Gastrocnemius medialis (tissue), 4 donors: ENCODE measurements around the gene NEXMIF. TPM values are rescaled to one million over a fixed set of nuclear protein-coding genes. Genes with fewer than 3 reads are reported as not detected.

Source experiments
- ATAC-seq, 2 donors: fragments of 150-250 bp; one replicate each; pipeline ENCODE4 v1.9.1; 2016
- DNase-seq, 2 donors: peaks; one replicate each; pipeline ENCODE4 v3.0.0-alpha.2; 2019
- H3K27ac ChIP-seq, 4 donors: fragments of 200-600 bp; sonication (generic); 1 replicate in 1 of 4; 2 replicates in 3 of 4; pipeline ENCODE4 v1.5.1; 2016 to 2018; ENCODE audit warnings: mild to moderate bottlenecking in 2 of 4, moderate library complexity in 1 of 4
- H3K27me3 ChIP-seq, 3 donors: fragments of 200-600 bp; sonication (generic) in 2 of 3; 1 replicate in 1 of 3; 2 replicates in 2 of 3; pipeline versions ENCODE4 v1.5.1 to v1.6.0; 2016 to 2019; ENCODE audit warnings: mild to moderate bottlenecking in 1 of 3, moderate library complexity in 1 of 3
- H3K36me3 ChIP-seq, 2 donors: fragments of 200-600 bp; sonication (generic) in 1 of 2; one replicate each; pipeline ENCODE4 v1.5.1; 2017 to 2018
- H3K4me1 ChIP-seq, 2 donors: fragments of 200-600 bp; sonication (generic) in 1 of 2; one replicate each; pipeline ENCODE4 v1.5.1; 2016 to 2017; ENCODE audit warnings: mild to moderate bottlenecking in 2 of 2
- H3K4me3 ChIP-seq, 4 donors: fragments of 200-600 bp; sonication (generic) in 3 of 4; 1 replicate in 1 of 4; 2 replicates in 3 of 4; pipeline ENCODE4 v1.5.1; 2016 to 2019; ENCODE audit warnings: mild to moderate bottlenecking in 2 of 4
- H3K9me3 ChIP-seq, 3 donors: fragments of 200-600 bp; sonication (generic) in 2 of 3; 1 replicate in 1 of 3; 2 replicates in 2 of 3; pipeline ENCODE4 v1.5.1; 2016 to 2019
- CTCF ChIP-seq, 5 experiments: fragments of 450-650 bp in 3 of 5; fragments of 200-600 bp in 2 of 5; sonication (generic) in 2 of 5; IDR thresholded peaks in 4 of 5; conservative IDR thresholded peaks in 1 of 5; 1 replicate in 4 of 5; 2 replicates in 1 of 5; pipeline ENCODE4 v1.5.1; 2016 to 2019; ENCODE audit warnings: antibody characterized with exemption in 5 of 5, mild to moderate bottlenecking in 3 of 5, moderate library complexity in 3 of 5
- POLR2A ChIP-seq, 2 donors: fragments of 450-650 bp; IDR thresholded peaks; one replicate each; pipeline ENCODE4 v1.6.1; 2017; ENCODE audit warnings: antibody characterized with exemption in 2 of 2, mild to moderate bottlenecking in 2 of 2, moderate library complexity in 2 of 2
- in situ Hi-C, 4 donors: fragments of 200-750 bp; cut with MboI; loops; one replicate each; pipeline versions ENCODE4 v1.15.0 to v1.8.0; 2017; ENCODE audit warnings: low sequenced_read_pairs in 4 of 4
- intact Hi-C: fragments of 100-400 bp; cut with DNase I; formaldehyde crosslinking; loops from one replicate; pipeline ENCODE4 v1.15.1; 2023; ENCODE audit warnings: low total_unique reads
- total RNA-seq, 4 donors: library from RNA; depleted of rRNA; stranded (reverse); fragments of >200 nt; gene quantifications; one replicate each; pipeline versions ENCODE4 v1.1.0 to v1.2.3, GENCODE V29; 2016

The NEXMIF gene
- total RNA-seq, 4 donors from 2014 or later = 0.02 to 0.16 (median 0.10) TPM

- no peaks in the 10 kb centered on the region for H3K9me3 ChIP-seq
- TF ChIP-seq POLR2A (IDR thresholded peaks at IDR 0.05) (no peak), CTCF (IDR thresholded peaks at IDR 0.05 in 4 of 5, conservative IDR thresholded peaks at IDR 0.05 in 1 of 5) (no peak)
- intact Hi-C loops (no loop called here), in situ Hi-C loops (no loop called here)
- DNase-seq (no peak), ATAC-seq (no peak)
- H3K4me3 ChIP-seq = no peak overlapping the region
- no peaks in the 10 kb centered on the region for H3K27me3 ChIP-seq
- no peak overlapping the region for H3K27ac ChIP-seq
- no peaks in the 10 kb centered on the region for H3K4me1 ChIP-seq
- H3K36me3 ChIP-seq = no peaks in the 10 kb centered on the region
These were observed 125.2 kb downstream of the NEXMIF start for GRCh38 chrX:74800062-74800461.

- no peak for DNase-seq
- H3K27ac ChIP-seq = no peak overlapping the region
- no peaks in the 10 kb centered on the region for H3K36me3 ChIP-seq
- H3K4me1 ChIP-seq = no peaks in the 10 kb centered on the region
- in situ Hi-C loops (no loop called here), intact Hi-C loops (no loop called here)
- no peak for ATAC-seq
- no peaks in the 10 kb centered on the region for H3K27me3 ChIP-seq
- H3K9me3 ChIP-seq = no peaks in the 10 kb centered on the region
- H3K4me3 ChIP-seq = no peak overlapping the region
- TF ChIP-seq CTCF (IDR thresholded peaks at IDR 0.05 in 4 of 5, conservative IDR thresholded peaks at IDR 0.05 in 1 of 5) (no peak), POLR2A (IDR thresholded peaks at IDR 0.05) (no peak)
These were observed 127.8 kb downstream of the NEXMIF start for GRCh38 chrX:74797338-74797887.

- no peaks in the 10 kb centered on the region for H3K9me3 ChIP-seq
- intact Hi-C loops (no loop called here), in situ Hi-C loops (no loop called here)
- no peak for DNase-seq
- TF ChIP-seq POLR2A (IDR thresholded peaks at IDR 0.05) (no peak), CTCF (IDR thresholded peaks at IDR 0.05 in 4 of 5, conservative IDR thresholded peaks at IDR 0.05 in 1 of 5) (no peak)
- no peaks in the 10 kb centered on the region for H3K36me3 ChIP-seq
- no peak overlapping the region for H3K27ac ChIP-seq
- no peak for ATAC-seq
- no peaks in the 10 kb centered on the region for H3K27me3 ChIP-seq
- no peak overlapping the region for H3K4me3 ChIP-seq
- H3K4me1 ChIP-seq = no peaks in the 10 kb centered on the region
These were observed 136.6 kb downstream of the NEXMIF start for GRCh38 chrX:74788545-74789086.

GRCh38 chrX:74784629-74785028 is 140.6 kb downstream of the NEXMIF start:
- Histone ChIP-seq H3K27ac (no peak overlapping the region), H3K9me3 (no peaks in the 10 kb centered on the region), H3K36me3 (no peaks in the 10 kb centered on the region), H3K27me3 (no peaks in the 10 kb centered on the region), H3K4me1 (no peaks in the 10 kb centered on the region), H3K4me3 (no peak overlapping the region)
- TF ChIP-seq CTCF (IDR thresholded peaks at IDR 0.05 in 4 of 5, conservative IDR thresholded peaks at IDR 0.05 in 1 of 5) (no peak), POLR2A (IDR thresholded peaks at IDR 0.05) (no peak)
- in situ Hi-C loops = no loop called here
- ATAC-seq = no peak
- DNase-seq = no peak
- intact Hi-C loops = no loop called here
